ENCODE results near the gene TYK2. TPM values are rescaled to one million over a fixed set of nuclear protein-coding genes. Genes with fewer than 3 reads are reported as not detected.

The TYK2 gene
- total and polyA plus RNA-seq, 7 donors = 35.6 to 125 (median 47.2) TPM

GRCh38 chr19:10408511-10409283, 28.3 kb upstream of the TYK2 start:
- Histone ChIP-seq H3K27ac (no peak overlapping the region), H3K4me1 (peaks cover 0 to 14% (median 11%) of the 10 kb centered on the region in 4 donors), H3K36me3 (no peaks in the 10 kb centered on the region), H3K9me3 (no peaks in the 10 kb centered on the region), H3K27me3 (peaks cover 6 to 53% (median 44%) of the 10 kb centered on the region in 3 donors), H3K4me3 (no peak overlapping the region)
- WGBS, 2 donors = 47 to 67% methylated on average over 18 of the region's 18 CpGs
- no peak for DNase-seq
- TF ChIP-seq POLR2A (IDR thresholded peaks at IDR 0.05) = no peak
- TF ChIP-seq, protein P1, sequence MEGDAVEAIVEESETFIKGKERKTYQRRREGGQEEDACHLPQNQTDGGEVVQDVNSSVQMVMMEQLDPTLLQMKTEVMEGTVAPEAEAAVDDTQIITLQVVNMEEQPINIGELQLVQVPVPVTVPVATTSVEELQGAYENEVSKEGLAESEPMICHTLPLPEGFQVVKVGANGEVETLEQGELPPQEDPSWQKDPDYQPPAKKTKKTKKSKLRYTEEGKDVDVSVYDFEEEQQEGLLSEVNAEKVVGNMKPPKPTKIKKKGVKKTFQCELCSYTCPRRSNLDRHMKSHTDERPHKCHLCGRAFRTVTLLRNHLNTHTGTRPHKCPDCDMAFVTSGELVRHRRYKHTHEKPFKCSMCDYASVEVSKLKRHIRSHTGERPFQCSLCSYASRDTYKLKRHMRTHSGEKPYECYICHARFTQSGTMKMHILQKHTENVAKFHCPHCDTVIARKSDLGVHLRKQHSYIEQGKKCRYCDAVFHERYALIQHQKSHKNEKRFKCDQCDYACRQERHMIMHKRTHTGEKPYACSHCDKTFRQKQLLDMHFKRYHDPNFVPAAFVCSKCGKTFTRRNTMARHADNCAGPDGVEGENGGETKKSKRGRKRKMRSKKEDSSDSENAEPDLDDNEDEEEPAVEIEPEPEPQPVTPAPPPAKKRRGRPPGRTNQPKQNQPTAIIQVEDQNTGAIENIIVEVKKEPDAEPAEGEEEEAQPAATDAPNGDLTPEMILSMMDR (IDR thresholded peaks at IDR 0.05) = no peak
- TF ChIP-seq POLR2AphosphoS5 (IDR thresholded peaks at IDR 0.05) = no peak
- TF ChIP-seq EP300 (IDR thresholded peaks at IDR 0.05) = no peak
- intact Hi-C loops (cut with DNase I) = loop anchor here (10.0 kb wide), 1 partner anchor 236 kb away; no protein-coding TSS in a partner anchor

DNA sequence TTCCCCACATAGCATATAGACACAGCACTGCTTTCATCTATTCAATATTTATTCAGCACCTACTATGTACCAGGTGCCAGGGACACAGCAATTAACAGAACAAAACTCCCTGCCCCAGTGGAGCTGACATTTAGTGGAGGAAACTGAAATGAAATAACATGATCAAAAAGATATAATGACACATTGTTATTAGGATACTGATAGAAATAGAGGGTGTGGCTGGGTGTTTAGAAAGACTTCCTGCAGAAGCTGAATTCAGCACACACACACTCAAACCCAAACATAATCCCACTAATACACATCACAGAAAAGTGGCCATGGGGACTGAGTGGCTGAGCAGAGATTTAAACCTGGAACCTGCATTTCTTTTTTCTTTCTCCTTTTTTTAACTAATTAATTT, 26.7 kb upstream of the TYK2 start:
- Histone ChIP-seq H3K4me3 (no peak overlapping the region), H3K9me3 (no peaks in the 10 kb centered on the region), H3K27me3 (peaks cover 6 to 53% (median 44%) of the 10 kb centered on the region in 3 donors), H3K36me3 (no peaks in the 10 kb centered on the region), H3K4me1 (peaks cover 0 to 23% (median 18%) of the 10 kb centered on the region in 4 donors), H3K27ac (no peak overlapping the region)
- intact Hi-C loops (cut with DNase I) = loop anchor here (10.0 kb wide), 1 partner anchor 238 kb away; no protein-coding TSS in a partner anchor
- TF ChIP-seq EP300 (IDR thresholded peaks at IDR 0.05) = no peak
- no peak for TF ChIP-seq POLR2AphosphoS5 (IDR thresholded peaks at IDR 0.05)
- TF ChIP-seq, protein P1 (IDR thresholded peaks at IDR 0.05) = no peak
- no peak for TF ChIP-seq POLR2A (IDR thresholded peaks at IDR 0.05)
- DNase-seq = no peak

DNA sequence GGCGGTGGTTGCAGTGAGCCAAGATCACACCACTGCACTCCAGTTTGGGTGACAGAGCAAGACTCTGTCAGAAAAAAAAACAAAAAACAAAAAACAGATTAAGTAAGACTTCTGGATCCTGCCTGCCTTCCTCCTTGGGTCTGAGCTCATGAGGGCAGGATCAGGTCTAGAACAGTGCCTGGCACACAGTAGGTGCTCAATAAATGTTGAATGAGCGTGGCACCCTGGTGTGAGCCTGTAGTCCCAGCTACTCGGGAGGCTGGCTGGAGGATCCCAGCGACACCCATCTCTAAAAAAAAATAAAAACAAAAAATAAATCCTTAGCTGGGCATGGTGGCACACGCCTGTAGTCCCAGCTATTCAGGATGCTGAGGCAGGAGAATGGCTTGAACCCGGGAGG, 25.8 kb upstream of the TYK2 start:
- Histone ChIP-seq H3K4me3 (no peak overlapping the region), H3K27me3 (peaks cover 6 to 53% (median 44%) of the 10 kb centered on the region in 3 donors), H3K9me3 (no peaks in the 10 kb centered on the region), H3K27ac (no peak overlapping the region), H3K4me1 (peaks cover 0 to 31% (median 27%) of the 10 kb centered on the region in 4 donors), H3K36me3 (no peaks in the 10 kb centered on the region)
- TF ChIP-seq EP300 (IDR thresholded peaks at IDR 0.05) (no peak), POLR2A (IDR thresholded peaks at IDR 0.05) (no peak), POLR2AphosphoS5 (IDR thresholded peaks at IDR 0.05) (no peak)
- TF ChIP-seq, protein P1 (IDR thresholded peaks at IDR 0.05) = no peak
- DNase-seq = no peak
- intact Hi-C loops (cut with DNase I) = loop anchor here (10.0 kb wide), 1 partner anchor 239 kb away; no protein-coding TSS in a partner anchor
- 61 to 85% methylated on average over 6 of the region's 6 CpGs for WGBS, 2 donors

DNA sequence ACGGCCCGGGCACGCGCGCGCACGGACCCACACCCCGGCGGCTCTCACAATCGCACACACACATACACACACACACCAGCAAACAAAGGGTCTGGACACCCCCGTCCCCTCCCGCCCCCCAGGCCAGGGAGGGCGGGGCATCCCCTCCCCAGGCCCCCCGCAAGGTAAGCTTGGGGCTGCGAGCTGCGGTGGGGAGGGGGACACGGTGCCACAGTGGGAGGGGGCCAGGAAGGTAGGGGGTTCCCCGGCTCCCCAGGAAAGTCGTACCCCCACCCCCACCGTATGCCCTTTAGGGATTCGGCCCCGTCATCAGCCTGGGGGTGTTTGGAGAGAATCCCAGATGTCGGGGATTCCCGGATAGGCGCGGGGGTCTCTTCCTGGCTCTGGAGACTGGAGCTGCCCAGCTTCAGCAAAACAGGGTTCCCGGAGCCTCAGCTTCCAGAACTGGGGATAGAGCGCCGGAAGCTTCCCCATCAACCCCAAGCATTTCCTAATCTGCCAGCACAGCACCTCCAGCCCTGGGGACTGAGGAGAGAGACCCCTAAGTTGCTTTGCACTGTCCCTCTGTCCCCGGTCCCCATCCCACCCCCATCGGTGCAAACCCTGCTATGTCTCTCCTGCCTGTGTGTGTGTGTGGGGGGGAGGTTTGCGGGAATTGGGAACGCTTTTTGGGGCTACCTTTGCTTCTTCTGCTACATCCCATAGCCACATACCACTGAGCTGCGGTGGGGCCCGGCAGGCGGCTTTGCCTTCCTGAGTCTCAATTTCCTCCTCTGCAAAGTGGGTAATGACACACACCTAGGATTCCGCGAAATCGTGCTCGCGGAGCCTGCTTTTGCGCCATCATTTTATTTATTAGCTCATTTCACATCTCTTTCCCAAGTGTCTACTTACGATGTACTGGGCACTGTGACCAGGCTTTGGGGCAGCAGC, 24.8 kb upstream of the TYK2 start:
- no peak for DNase-seq
- Histone ChIP-seq H3K36me3 (no peaks in the 10 kb centered on the region), H3K27me3 (peaks cover 6 to 53% (median 44%) of the 10 kb centered on the region in 3 donors), H3K4me3 (peak overlapping the region in 3 of 4 donors; percentile 70 to 97 (median 93)), H3K9me3 (no peaks in the 10 kb centered on the region), H3K27ac (peak overlapping the region in 1 of 4 donors; percentile 79), H3K4me1 (peaks cover 0 to 41% (median 33%) of the 10 kb centered on the region in 4 donors)
- intact Hi-C loops (cut with DNase I) = loop anchor here (2.0 to 10.0 kb wide), 4 partner anchors 20 to 240 kb away; partner anchors contain the start of genes CDKN2D, KRI1 and RAVER1
- 5 to 9% methylated on average over 43 of the region's 43 CpGs for WGBS, 2 donors
- TF ChIP-seq, protein P1 (IDR thresholded peaks at IDR 0.05) = no peak
- no peak for TF ChIP-seq POLR2A (IDR thresholded peaks at IDR 0.05)
- no peak for TF ChIP-seq EP300 (IDR thresholded peaks at IDR 0.05)
- TF ChIP-seq POLR2AphosphoS5 (IDR thresholded peaks at IDR 0.05) = no peak

All from sigmoid colon (tissue), 7 donors.